ENCODE measurements around the gene GIGYF2. TPM values are rescaled to one million over a fixed set of nuclear protein-coding genes. Genes with fewer than 3 reads are reported as not detected.

Gene GIGYF2
- total RNA-seq, 1 experiment from 2014 or later: 60.6 TPM

- ChIA-PET CTCF (no interaction called here), POLR2A (no interaction called here), RAD21 (ENCODE audit: low non-redundant PET in 1 of 2, low total read pairs in 2 of 2, uncharacterized antibody in 2 of 2, unreplicated experiment in 2 of 2) (no interaction called here)
- Histone ChIP-seq H3K36me3 (ENCODE audit: control insufficient read depth in 1 of 2, insufficient read depth in 2 of 2, low read length in 2 of 2) (peaks cover 19 to 21% of the 10 kb centered on the region in 2 experiments; a peak in 3 of 4 replicates), H3K4me2 (ENCODE audit: low read length) (no peak overlapping the region), H3K9me2 (ENCODE audit: insufficient read depth) (no peaks in the 10 kb centered on the region), H3K79me2 (ENCODE audit: insufficient read depth, low read length) (no peaks in the 10 kb centered on the region), H3K9me3 (ENCODE audit: control insufficient read depth in 1 of 2, insufficient read depth in 1 of 2, low read depth in 1 of 2, low read length in 2 of 2) (no peaks in the 10 kb centered on the region), H3K4me3 (replicated peaks in 1 of 2; ENCODE audit: low read depth in 1 of 2, low read length in 2 of 2) (no peak overlapping the region), H3K27me3 (ENCODE audit: insufficient read depth, low read length) (no peaks in the 10 kb centered on the region), H4K20me1 (ENCODE audit: insufficient read depth) (no peaks in the 10 kb centered on the region), H3K27ac (ENCODE audit: low read depth, low read length) (no peak overlapping the region), H3K9ac (ENCODE audit: low read length) (no peak overlapping the region), H3K4me1 (ENCODE audit: control insufficient read depth in 1 of 2, insufficient read depth in 2 of 2, low read length in 2 of 2) (no peaks in the 10 kb centered on the region), H2AFZ (ENCODE audit: low read depth, low read length, poor library complexity, severe bottlenecking) (no peak overlapping the region)
- ATAC-seq: no peak
- BruUV-seq (replicated peaks): no TSS peak
- no peak for DNase-seq (ENCODE audit: low read depth, low spot score)
- TF ChIP-seq REST (IDR thresholded peaks at IDR 0.05; ENCODE audit: low read depth) (no peak), FOSL1 (IDR thresholded peaks at IDR 0.05; ENCODE audit: low read depth) (no peak), YY1 (IDR thresholded peaks at IDR 0.05; ENCODE audit: extremely low read depth, insufficient replicate concordance, low read depth, low read length) (no peak), EGR1 (IDR thresholded peaks at IDR 0.05; ENCODE audit: low read depth) (no peak), TCF7L2 (IDR thresholded peaks at IDR 0.05; ENCODE audit: borderline replicate concordance, extremely low read depth, insufficient read depth, insufficient read length) (no peak), SP1 (IDR thresholded peaks at IDR 0.05; ENCODE audit: low read depth) (no peak), SRF (IDR thresholded peaks at IDR 0.05; ENCODE audit: low read depth) (no peak), MAX (IDR thresholded peaks at IDR 0.05) (no peak), CEBPB (IDR thresholded peaks at IDR 0.05; ENCODE audit: low read depth) (no peak), ATF3 (IDR thresholded peaks at IDR 0.05) (no peak), ZBTB33 (IDR thresholded peaks at IDR 0.05; ENCODE audit: extremely low read depth, insufficient replicate concordance, low read length) (no peak), ZFX (IDR thresholded peaks at IDR 0.05) (no peak), ELF1 (IDR thresholded peaks at IDR 0.05; ENCODE audit: borderline replicate concordance, low read depth) (no peak), ZNF274 (IDR thresholded peaks at IDR 0.05; ENCODE audit: low read depth, low read length) (no peak), JUND (IDR thresholded peaks at IDR 0.05) (no peak), SIN3A (IDR thresholded peaks at IDR 0.05; ENCODE audit: low read depth) (no peak), CBX3 (IDR thresholded peaks at IDR 0.05; ENCODE audit: low read depth) (no peak)
- intact Hi-C loops (cut with micrococcal nuclease): no loop called here
These were observed 90.7 kb downstream of the GIGYF2 start for GRCh38 chr2:232787806-232788205.

Measured in HCT116 (cell line).